Activated CD8-positive, alpha-beta T cell treated with anti-CD3 and anti-CD28 coated beads for 36 hours (primary cell): ENCODE results near the gene TSPAN5. TPM values are rescaled to one million over a fixed set of nuclear protein-coding genes. Genes with fewer than 3 reads are reported as not detected.

Experiments
- ATAC-seq: fragments of 200-7000 bp; cut with Tn5 transposase; one replicate; pipeline ENCODE4 v1.10.0; 2021; ENCODE audit warnings: mild to moderate bottlenecking, moderate library complexity
- CTCF ChIA-PET: fragments of 350-600 bp; sonication (Branson Sonifier 250); formaldehyde crosslinking; loops from one replicate; lab custom pipeline; 2021; ENCODE audit warnings: antibody characterized with exemption; lab: Charles Lee
- POLR2A ChIA-PET: fragments of 350-600 bp; sonication (Branson Sonifier 250); formaldehyde crosslinking; loops from one replicate; lab custom pipeline; 2021; ENCODE audit warnings: antibody characterized with exemption; lab: Charles Lee
- DNase-seq: peaks from one replicate; pipeline ENCODE4 v3.0.0-alpha.2; 2020
- H3K27ac Mint-ChIP-seq: one replicate; pipeline ENCODE4 v1.8.0; 2021; ENCODE audit warnings: mild to moderate bottlenecking, mixed read lengths
- H3K27me3 Mint-ChIP-seq: one replicate; pipeline ENCODE4 v1.8.0; 2021; ENCODE audit warnings: mixed read lengths
- H3K36me3 Mint-ChIP-seq: one replicate; pipeline ENCODE4 v1.8.0; 2021; ENCODE audit warnings: low read depth, mixed read lengths
- H3K4me1 Mint-ChIP-seq: one replicate; pipeline ENCODE4 v1.8.0; 2021; ENCODE audit warnings: low read depth, mixed read lengths
- H3K4me3 Mint-ChIP-seq: one replicate; pipeline ENCODE4 v1.8.0; 2021; ENCODE audit warnings: mild to moderate bottlenecking, moderate library complexity, mixed read lengths
- H3K9me3 Mint-ChIP-seq: one replicate; pipeline ENCODE4 v1.8.0; 2021; ENCODE audit warnings: mixed read lengths
- CTCF ChIP-seq: fragments of 200-600 bp; IDR thresholded peaks from one replicate; pipeline ENCODE4 v1.8.0; 2022; ENCODE audit warnings: antibody characterized with exemption, mild to moderate bottlenecking
- intact Hi-C: fragments of 100-400 bp; cut with micrococcal nuclease; formaldehyde crosslinking; loops from one replicate; pipeline ENCODE4 v1.10.0; 2022
- total RNA-seq, 2 experiments: library from RNA; stranded (reverse); gene quantifications; one replicate each; pipeline ENCODE4 v1.2.3, GENCODE V29; 2021

TSPAN5 gene
- total RNA-seq, 2 experiments from 2014 or later, result 18.5 to 21.9 TPM

DNA sequence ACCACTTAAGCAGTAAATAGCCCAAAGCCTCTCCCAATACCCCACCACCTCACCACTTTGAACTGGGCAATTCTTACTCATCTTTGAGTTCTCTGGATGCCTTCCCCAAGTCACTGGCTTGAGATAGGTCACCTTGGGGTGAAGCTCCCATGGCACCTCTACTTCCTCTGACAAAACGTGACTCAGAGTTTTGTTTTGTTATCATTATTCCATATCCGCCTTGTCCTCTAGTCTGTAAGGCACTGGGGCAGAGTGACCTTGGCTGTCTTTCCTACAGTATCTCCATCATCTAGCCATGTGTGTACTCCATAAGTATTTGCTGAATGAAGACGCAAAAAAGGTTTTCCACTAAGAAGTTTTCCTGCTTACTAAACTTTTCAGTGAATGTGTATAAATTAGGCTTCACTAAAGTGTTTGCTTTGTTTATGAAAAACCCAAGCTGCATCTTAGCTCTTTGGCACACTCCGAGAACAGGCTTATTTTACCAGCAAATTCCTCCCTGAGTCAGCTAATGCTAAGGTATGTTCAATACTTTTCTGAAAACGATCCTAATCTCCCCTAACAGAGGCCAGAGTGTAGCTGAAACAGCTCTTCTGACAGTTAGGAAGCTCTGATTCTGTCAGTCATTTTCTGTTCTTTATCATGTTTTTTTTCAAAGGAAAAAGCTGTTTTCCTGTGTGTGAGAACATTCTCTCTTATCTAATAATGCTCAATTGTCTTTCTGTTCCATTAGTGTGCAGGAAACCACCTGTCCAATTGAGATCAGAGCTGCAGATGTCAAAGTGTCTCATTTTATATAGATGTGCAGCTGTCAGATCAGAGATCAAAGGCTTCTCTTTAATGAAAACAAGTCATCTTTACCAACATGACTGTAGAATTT lies 30.2 kb upstream of the TSPAN5 start:
- no peaks in the 10 kb centered on the region for H3K27me3 Mint-ChIP-seq
- ChIA-PET POLR2A (interaction anchor here (0.9 to 1.5 kb wide), 5 partner anchors 9 to 204 kb away, joined by 3 to 4 read pairs (median 3); partner anchors contain the start of gene TSPAN5), CTCF (interaction anchor here (0.9 to 2.3 kb wide), 3 partner anchors 10 to 217 kb away, joined by 3 to 10 read pairs (median 4); no protein-coding TSS in a partner anchor)
- ATAC-seq, result peak; percentile 72
- peak overlapping the region; percentile 60 for H3K27ac Mint-ChIP-seq
- H3K4me3 Mint-ChIP-seq, result no peak overlapping the region
- DNase-seq, result peak; percentile 37
- H3K4me1 Mint-ChIP-seq, result peaks cover 33% of the 10 kb centered on the region
- intact Hi-C loops, result no loop called here
- no peaks in the 10 kb centered on the region for H3K36me3 Mint-ChIP-seq
- H3K9me3 Mint-ChIP-seq, result no peaks in the 10 kb centered on the region
- no peak for TF ChIP-seq CTCF

- Mint-ChIP-seq H3K4me3 (no peak overlapping the region), H3K9me3 (no peaks in the 10 kb centered on the region), H3K36me3 (no peaks in the 10 kb centered on the region), H3K4me1 (peaks cover 33% of the 10 kb centered on the region), H3K27ac (no peak overlapping the region), H3K27me3 (no peaks in the 10 kb centered on the region)
- DNase-seq, result no peak
- POLR2A ChIA-PET, result interaction anchor here (0.9 to 1.5 kb wide), 4 partner anchors 16 to 204 kb away, joined by 3 read pairs; no protein-coding TSS in a partner anchor
- CTCF ChIA-PET, result interaction anchor here (0.9 to 2.3 kb wide), 5 partner anchors 10 to 220 kb away, joined by 3 to 10 read pairs (median 3); no protein-coding TSS in a partner anchor
- no peak for TF ChIP-seq CTCF
- intact Hi-C loops, result no loop called here
- no peak for ATAC-seq
Observed at GRCh38 chr4:98687876-98688275, 29.5 kb upstream of the TSPAN5 start.

DNA sequence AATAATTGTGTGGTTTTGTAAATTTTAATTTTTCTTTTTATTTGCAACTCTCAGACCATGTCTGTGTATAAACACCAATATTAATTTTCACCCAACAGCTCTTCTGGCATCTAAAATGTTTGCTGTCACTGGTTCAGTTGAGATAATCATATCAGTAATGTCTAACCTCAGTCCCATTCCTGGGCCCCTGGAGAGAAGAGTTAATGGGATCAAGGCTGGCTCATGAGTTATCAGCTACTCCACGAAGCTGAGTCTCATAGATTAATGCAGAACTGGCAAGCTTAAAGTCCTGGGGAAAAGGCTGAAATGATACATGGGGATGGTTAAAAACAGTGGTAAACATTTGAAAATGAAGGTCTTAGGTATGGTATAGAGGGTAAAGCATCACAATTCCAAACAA lies 28.4 kb upstream of the TSPAN5 start:
- ChIA-PET POLR2A (interaction anchor here (1.4 to 1.5 kb wide), 2 partner anchors 15 to 165 kb away, joined by 3 read pairs; no protein-coding TSS in a partner anchor), CTCF (interaction anchor here (1.2 to 2.3 kb wide), 3 partner anchors 11 to 219 kb away, joined by 3 to 10 read pairs (median 3); no protein-coding TSS in a partner anchor)
- no peak for DNase-seq
- Mint-ChIP-seq H3K27me3 (no peaks in the 10 kb centered on the region), H3K27ac (no peak overlapping the region), H3K4me3 (no peak overlapping the region), H3K4me1 (peaks cover 33% of the 10 kb centered on the region), H3K36me3 (no peaks in the 10 kb centered on the region), H3K9me3 (no peaks in the 10 kb centered on the region)
- intact Hi-C loops, result no loop called here
- no peak for ATAC-seq
- no peak for TF ChIP-seq CTCF

GRCh38 chr4:98686043-98686707 lies 27.8 kb upstream of the TSPAN5 start:
- ChIA-PET POLR2A (interaction anchor here (1.4 kb wide), 1 partner anchor 164 kb away, joined by 3 read pairs; no protein-coding TSS in a partner anchor), CTCF (interaction anchor here (1.3 kb wide), 1 partner anchor 10 kb away, joined by 3 read pairs; no protein-coding TSS in a partner anchor)

More at GRCh38 chr4:98686043-98686707, 27.8 kb upstream of the TSPAN5 start:
- DNase-seq (no peak), ATAC-seq (no peak)
- Mint-ChIP-seq H3K36me3 (no peaks in the 10 kb centered on the region), H3K27me3 (no peaks in the 10 kb centered on the region), H3K9me3 (no peaks in the 10 kb centered on the region), H3K27ac (no peak overlapping the region), H3K4me1 (peaks cover 33% of the 10 kb centered on the region), H3K4me3 (no peak overlapping the region)
- intact Hi-C loops, result no loop called here
- TF ChIP-seq CTCF, result no peak
